GM19025 (cell line): ENCODE results near the gene PLEKHG5.
"Not testable (repeated sequence)": the region's sequence is repeated elsewhere in the genome, so short reads cannot be mapped to it uniquely, and the experiment has no call there.

ENCODE experiments used
- ATAC-seq: cut with Tn5 transposase; IDR thresholded peaks from one replicate; pipeline ENCODE4 v1.9.1; 2021; ENCODE audit warnings: mild to moderate bottlenecking, low read depth, moderate library complexity; ENCODE audit not compliant: unreplicated experiment

The PLEKHG5 gene

GRCh38 chr1:6498576-6499111, 7.2 kb upstream of the PLEKHG5 start:
- no peak for ATAC-seq

- no peak for ATAC-seq
Observed at GRCh38 chr1:6497867-6498575, 6.6 kb upstream of the PLEKHG5 start.

DNA sequence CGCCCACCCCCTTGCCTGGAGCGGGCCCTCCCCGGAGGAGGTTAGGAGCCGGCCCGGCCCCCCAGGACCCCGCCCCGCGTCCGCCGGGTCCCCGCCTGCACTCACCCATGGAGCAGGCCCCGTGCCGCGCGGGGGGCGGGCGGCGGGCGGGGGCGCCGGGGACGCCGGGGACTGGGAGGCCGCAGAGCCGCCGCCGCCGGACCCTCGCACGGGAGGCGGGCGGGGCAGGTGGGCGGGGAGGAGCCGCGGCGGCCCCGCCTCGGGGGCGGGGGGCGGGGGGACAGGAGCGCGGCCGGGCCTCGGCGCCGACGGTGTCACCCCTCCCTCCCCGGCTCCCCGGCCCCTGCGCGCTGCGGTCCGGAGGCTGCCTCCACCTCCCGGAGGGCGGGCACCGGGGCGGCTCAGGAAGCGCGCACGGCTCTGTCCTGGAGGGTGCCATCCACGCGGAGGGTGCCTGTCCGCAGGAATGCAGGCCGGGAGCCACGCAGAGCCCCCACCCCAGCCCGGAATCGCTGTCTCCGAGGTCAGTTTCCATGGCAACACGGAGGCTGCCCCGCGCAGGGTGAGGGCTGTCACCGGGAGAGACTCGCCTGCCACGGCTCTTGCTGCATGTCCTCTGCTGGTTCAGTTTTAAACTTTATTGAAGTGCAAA, 5.9 kb upstream of the PLEKHG5 start:
- ATAC-seq: no peak

GRCh38 chr1:6496890-6497214, 5.4 kb upstream of the PLEKHG5 start:
- no peak for ATAC-seq

- ATAC-seq: no peak
Observed at GRCh38 chr1:6496365-6496721, 4.9 kb upstream of the PLEKHG5 start.

- ATAC-seq: no peak
Observed at GRCh38 chr1:6495540-6496364, 4.3 kb upstream of the PLEKHG5 start.

- ATAC-seq: no peak
Observed at GRCh38 chr1:6495041-6495441, 3.6 kb upstream of the PLEKHG5 start.

DNA sequence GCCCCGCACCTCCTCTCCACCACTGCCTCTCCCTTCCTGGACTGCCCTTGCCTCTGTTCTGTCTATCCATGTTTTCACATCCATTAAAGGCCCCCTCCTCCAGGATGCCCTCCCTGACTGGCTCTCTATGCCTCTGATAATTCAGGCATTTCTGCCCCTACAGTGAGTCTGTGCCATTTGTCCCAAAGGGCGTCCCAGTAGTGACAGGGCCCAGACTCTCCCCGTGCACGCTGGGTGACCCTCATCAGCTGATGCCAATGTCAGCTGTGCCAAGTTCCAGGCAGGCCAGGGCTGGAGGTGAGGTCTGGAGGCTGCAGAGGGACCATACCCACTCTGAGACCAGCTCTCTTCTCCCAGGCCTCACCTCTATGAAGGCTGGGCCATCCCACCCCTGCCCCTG, 3.2 kb upstream of the PLEKHG5 start:
- ATAC-seq: no peak

DNA sequence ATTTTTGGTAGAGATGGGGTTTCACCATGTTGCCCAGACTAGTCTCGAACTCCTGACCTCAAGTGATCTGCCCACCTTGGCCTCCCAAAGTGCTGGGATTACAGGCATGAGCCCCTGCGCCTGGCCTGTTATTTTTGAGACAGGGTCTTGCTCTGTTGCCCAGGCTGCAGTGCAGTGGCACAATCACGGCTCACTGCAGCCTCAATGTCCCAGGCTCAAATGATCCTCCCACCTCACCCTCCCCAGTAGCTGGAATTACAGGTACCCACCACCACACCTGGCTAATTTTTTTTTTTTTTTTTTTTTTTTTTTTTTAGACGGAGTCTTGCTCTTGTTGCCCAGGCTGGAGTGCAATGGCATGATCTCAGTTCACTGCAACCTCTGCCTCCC, 2.4 kb upstream of the PLEKHG5 start:
- ATAC-seq: not testable (repeated sequence)

- ATAC-seq: no peak
Observed at GRCh38 chr1:6491966-6492365, 499 bp upstream of the PLEKHG5 start.

DNA sequence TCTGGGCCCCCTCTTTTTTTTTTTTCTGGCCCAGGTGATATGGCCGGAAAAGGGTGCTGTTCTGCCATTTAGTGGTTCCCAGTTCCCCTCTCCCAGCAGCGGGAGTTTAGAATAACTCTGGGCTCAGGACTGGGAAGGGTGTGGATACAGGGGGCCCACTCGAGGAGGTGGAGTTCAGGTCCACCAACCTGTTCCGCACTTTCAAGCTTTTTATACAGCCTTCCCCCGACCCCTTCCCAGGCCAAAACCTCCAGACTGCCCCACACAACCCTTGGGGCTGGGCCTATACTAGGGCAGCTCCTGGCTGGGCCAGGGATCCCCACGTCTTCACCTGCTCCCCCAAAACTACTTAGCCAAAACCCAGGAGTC, 402 bp downstream of the PLEKHG5 start:
- ATAC-seq: no peak

DNA sequence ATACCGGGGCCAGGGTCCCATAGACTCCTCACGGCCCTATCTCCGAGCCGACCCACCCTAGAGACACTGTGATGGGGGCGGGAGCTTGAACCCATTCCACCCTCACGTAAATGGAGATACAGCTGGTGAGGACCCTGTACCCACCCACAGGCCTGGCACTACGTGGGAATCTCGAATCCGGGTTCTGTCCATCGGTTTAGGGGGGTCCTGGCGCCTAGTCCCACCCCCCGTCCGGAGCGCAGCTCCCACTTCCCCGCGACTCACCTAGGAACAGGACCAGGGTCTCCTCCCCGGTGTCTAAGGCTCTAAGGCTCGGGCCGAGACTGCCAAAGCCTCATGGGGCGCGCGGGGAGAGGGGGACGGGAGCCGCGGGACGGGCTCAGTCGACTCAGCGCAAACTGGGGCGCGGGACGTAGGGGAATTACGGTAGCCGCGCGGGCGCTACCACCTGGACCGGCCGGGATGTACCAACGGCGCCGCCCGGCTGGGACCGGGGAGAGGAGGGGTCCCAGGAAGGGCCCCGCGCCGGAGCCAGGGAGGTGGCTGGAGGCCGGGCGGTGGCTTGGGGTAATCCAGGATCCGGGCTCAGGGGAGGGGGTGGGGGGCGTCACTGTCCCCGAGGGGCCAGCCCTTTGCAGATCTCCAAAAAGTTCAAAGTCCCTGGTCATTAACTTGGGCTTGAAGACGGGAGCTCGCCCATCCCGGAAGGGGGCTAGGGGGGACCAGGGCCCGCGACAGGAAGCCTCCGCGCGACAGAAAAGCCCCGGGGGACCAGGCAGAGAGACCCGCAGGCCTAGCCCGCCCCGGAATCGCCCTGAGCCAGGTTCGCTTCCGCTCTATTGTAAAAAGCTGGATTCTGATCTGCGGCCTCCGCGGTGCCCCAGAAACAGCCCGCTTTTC, 1.0 kb downstream of the PLEKHG5 start:
- ATAC-seq: no peak

- no peak for ATAC-seq
Observed at GRCh38 chr1:6489799-6490180, 1.7 kb downstream of the PLEKHG5 start.

- ATAC-seq: no peak
Observed at GRCh38 chr1:6489383-6489765, 2.1 kb downstream of the PLEKHG5 start.

DNA sequence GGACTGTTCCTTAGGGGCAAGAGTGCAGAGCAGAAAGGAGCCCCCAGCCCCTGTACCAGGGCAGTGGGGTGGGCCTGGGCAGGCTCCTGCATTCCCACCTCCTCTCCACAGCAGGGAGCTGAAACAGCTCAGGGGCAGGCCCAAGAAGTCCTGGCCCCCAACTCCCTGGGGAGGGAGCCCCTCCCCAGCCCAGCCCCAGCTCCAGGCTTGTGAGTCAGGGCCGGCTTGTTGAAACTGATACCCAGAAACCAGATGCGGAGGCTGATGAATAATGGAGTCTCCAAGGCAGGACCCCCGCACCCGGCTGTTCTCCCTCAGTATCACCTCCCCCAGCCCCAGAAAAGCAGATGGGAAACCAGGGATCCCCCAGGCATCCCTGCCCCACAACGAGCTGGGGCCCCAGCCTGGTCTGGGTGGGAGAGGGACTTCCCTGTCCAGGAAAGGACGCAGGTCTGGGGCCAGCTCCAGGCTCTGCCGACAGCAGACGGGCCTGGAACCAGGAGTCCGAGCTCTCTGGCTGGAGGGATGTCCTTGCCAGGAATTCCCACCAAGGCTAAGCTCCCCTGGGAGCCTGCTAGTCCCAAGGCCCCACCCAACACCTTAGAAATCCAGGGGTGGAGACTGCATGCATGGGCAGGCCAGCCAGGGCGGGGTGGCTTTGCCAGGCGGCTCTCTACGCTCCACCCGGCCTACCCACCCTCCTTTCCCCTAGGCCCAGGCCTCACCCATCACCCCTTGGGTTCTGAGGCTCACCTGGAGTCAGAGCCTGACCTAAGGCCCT, 2.7 kb downstream of the PLEKHG5 start:
- no peak for ATAC-seq

DNA sequence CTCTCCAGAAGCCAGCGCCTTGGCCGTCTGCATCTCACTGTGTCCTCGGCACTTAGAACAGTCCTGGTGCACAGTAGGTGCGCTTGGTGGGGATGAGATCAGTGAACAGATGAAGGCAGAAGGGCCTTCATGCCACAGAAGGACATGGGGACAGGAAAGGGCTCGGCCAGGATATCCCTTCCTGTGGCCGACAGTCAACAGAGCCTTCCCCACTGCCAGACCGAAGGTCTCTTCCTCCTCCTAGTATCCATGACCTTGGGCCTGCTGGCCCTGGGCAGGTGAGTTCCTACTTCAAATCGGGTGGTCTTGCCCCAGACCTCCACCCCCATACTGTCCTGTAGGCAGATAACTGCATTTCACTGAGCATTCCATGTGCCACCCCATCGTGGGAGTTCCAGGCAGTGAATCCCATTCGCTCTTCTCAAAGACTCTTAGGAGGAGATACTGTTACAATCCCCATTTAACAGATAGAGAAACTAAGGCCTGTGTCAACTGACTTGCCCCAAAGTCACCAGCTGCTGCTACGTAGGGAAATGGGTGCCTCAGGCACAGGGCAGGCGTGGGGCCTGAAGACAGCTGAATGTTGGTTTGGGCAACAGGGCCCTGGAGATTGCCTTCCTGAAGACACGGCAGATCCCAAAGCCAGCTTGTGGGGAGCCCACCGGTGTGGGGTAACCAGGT, 3.5 kb downstream of the PLEKHG5 start:
- no peak for ATAC-seq

GRCh38 chr1:6486433-6487011, 4.9 kb downstream of the PLEKHG5 start:
- ATAC-seq: no peak

GRCh38 chr1:6485168-6486101, 6.0 kb downstream of the PLEKHG5 start:
- ATAC-seq: no peak
